Measurements from ENCODE around the gene KLHDC10. TPM values are rescaled to one million over a fixed set of nuclear protein-coding genes. Genes with fewer than 3 reads are reported as not detected.

Gene KLHDC10
- total and polyA plus RNA-seq, 2 experiments from 2014 or later: 5.5 to 14.7 TPM

DNA sequence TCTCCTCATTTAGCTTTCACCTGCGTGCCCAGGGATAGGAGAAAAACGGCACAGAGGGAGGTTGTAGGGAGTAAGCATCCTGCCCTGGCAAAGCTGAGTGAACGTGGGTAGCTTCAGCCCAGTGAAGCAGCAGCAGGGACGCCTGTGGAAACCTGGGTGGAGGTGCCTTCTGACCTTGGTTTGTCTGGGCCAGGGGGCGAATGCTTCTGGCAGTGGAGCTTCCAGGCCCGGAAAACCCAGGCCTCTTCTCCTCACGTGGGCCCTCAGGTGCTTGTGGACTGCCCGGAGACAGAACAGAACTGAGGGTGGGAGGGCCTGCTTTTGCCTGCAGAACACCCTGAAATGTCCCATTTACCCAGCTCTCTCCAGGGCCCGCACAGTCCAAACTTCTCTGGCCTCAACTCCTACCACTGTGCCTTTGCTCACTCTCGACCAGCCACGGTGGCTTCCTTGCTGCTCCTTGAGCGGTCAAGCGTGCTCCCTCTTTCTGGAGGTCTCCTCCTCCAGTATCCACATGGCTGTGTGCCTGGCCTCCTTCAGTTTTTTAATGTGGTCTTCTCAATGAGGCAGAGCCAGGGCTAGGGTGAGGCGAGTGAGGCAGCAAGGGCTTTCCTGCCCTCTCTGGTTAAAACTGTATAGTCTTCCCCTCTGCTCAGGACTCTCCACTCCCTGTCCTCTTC lies 72.5 kb downstream of the KLHDC10 start:
- H2AFZ ChIP-seq: no peak overlapping the region
- no peaks in the 10 kb centered on the region for H4K20me1 ChIP-seq (replicated peaks; ENCODE audit: insufficient read depth)
- H3K79me2 ChIP-seq (replicated peaks; ENCODE audit: insufficient read depth): no peaks in the 10 kb centered on the region
- ATAC-seq: no peak
- TF ChIP-seq ETS1 (IDR thresholded peaks at IDR 0.05): no peak
- TF ChIP-seq JUNB (IDR thresholded peaks at IDR 0.05; ENCODE audit: unreplicated experiment): no peak
- no peak for TF ChIP-seq EZH2phosphoT487 (IDR thresholded peaks at IDR 0.05; ENCODE audit: unreplicated experiment)
- TF ChIP-seq ZNF331 (CRISPR knock-in tag; IDR thresholded peaks at IDR 0.05; ENCODE audit: low read depth): no peak
- no peak for TF ChIP-seq ZNF114 (CRISPR knock-in tag; IDR thresholded peaks at IDR 0.05)
- TF ChIP-seq CREB1 (CRISPR knock-in tag; IDR thresholded peaks at IDR 0.05; ENCODE audit: low read depth): no peak
- Mint-ChIP-seq H3K4me1 (peaks cover 32% of the 10 kb centered on the region), H3K27me3 (ENCODE audit: insufficient read depth, low read depth, poor library complexity) (peaks cover 11% of the 10 kb centered on the region), H3K27ac (no peak overlapping the region), H3K36me3 (ENCODE audit: low read depth) (no peaks in the 10 kb centered on the region), H3K4me3 (no peak overlapping the region), H3K9me3 (no peaks in the 10 kb centered on the region)
- H3K4me3 ChIP-seq: no peak overlapping the region
- H3K27me3 ChIP-seq (ENCODE audit: insufficient read depth): peaks cover 22% of the 10 kb centered on the region
- H3K36me3 ChIP-seq (ENCODE audit: insufficient read depth): no peaks in the 10 kb centered on the region
- H3K9me2 ChIP-seq (ENCODE audit: insufficient read depth): no peaks in the 10 kb centered on the region
- no peak overlapping the region for H3K27ac ChIP-seq (ENCODE audit: low read depth)
- H3F3A ChIP-seq (replicated peaks; ENCODE audit: low read depth): 0 out of 2 replicates have a peak, but pooled peaks cover 3% of the 10 kb centered on the region
- no peak for DNase-seq (ENCODE audit: low spot score)
- H3K4me1 ChIP-seq (ENCODE audit: insufficient read depth): peaks cover 5% of the 10 kb centered on the region; the same call in 1 of the 2 replicates
- no peak overlapping the region for H3K4me2 ChIP-seq

GRCh38 chr7:130143334-130143732 lies 73.0 kb downstream of the KLHDC10 start:
- no peaks in the 10 kb centered on the region for H4K20me1 ChIP-seq (replicated peaks; ENCODE audit: insufficient read depth)
- H3K36me3 ChIP-seq (ENCODE audit: insufficient read depth): no peaks in the 10 kb centered on the region
- no peak overlapping the region for H3K4me3 Mint-ChIP-seq
- no peak overlapping the region for H3K4me2 ChIP-seq
- H3K4me1 Mint-ChIP-seq: peaks cover 32% of the 10 kb centered on the region
- DNase-seq (ENCODE audit: low spot score) (no peak), ATAC-seq (no peak)
- peaks cover 5% of the 10 kb centered on the region; the same call in 1 of the 2 replicates for H3K4me1 ChIP-seq (ENCODE audit: insufficient read depth)
- H3K36me3 Mint-ChIP-seq (ENCODE audit: low read depth): no peaks in the 10 kb centered on the region
- no peaks in the 10 kb centered on the region for H3K79me2 ChIP-seq (replicated peaks; ENCODE audit: insufficient read depth)
- no peaks in the 10 kb centered on the region for H3K9me2 ChIP-seq (ENCODE audit: insufficient read depth)
- no peak overlapping the region for H3K27ac ChIP-seq (ENCODE audit: low read depth)
- no peak overlapping the region for H3K4me3 ChIP-seq
- H3K27ac Mint-ChIP-seq: no peak overlapping the region
- H2AFZ ChIP-seq: no peak overlapping the region
- 0 out of 2 replicates have a peak, but pooled peaks cover 3% of the 10 kb centered on the region for H3F3A ChIP-seq (replicated peaks; ENCODE audit: low read depth)
- H3K27me3 Mint-ChIP-seq (ENCODE audit: insufficient read depth, low read depth, poor library complexity): peaks cover 14% of the 10 kb centered on the region
- peaks cover 22% of the 10 kb centered on the region for H3K27me3 ChIP-seq (ENCODE audit: insufficient read depth)
- H3K9me3 Mint-ChIP-seq: no peaks in the 10 kb centered on the region
- no peak for TF ChIP-seq JUNB (IDR thresholded peaks at IDR 0.05; ENCODE audit: unreplicated experiment)
- no peak for TF ChIP-seq ZNF114 (CRISPR knock-in tag; IDR thresholded peaks at IDR 0.05)
- TF ChIP-seq, protein P1, sequence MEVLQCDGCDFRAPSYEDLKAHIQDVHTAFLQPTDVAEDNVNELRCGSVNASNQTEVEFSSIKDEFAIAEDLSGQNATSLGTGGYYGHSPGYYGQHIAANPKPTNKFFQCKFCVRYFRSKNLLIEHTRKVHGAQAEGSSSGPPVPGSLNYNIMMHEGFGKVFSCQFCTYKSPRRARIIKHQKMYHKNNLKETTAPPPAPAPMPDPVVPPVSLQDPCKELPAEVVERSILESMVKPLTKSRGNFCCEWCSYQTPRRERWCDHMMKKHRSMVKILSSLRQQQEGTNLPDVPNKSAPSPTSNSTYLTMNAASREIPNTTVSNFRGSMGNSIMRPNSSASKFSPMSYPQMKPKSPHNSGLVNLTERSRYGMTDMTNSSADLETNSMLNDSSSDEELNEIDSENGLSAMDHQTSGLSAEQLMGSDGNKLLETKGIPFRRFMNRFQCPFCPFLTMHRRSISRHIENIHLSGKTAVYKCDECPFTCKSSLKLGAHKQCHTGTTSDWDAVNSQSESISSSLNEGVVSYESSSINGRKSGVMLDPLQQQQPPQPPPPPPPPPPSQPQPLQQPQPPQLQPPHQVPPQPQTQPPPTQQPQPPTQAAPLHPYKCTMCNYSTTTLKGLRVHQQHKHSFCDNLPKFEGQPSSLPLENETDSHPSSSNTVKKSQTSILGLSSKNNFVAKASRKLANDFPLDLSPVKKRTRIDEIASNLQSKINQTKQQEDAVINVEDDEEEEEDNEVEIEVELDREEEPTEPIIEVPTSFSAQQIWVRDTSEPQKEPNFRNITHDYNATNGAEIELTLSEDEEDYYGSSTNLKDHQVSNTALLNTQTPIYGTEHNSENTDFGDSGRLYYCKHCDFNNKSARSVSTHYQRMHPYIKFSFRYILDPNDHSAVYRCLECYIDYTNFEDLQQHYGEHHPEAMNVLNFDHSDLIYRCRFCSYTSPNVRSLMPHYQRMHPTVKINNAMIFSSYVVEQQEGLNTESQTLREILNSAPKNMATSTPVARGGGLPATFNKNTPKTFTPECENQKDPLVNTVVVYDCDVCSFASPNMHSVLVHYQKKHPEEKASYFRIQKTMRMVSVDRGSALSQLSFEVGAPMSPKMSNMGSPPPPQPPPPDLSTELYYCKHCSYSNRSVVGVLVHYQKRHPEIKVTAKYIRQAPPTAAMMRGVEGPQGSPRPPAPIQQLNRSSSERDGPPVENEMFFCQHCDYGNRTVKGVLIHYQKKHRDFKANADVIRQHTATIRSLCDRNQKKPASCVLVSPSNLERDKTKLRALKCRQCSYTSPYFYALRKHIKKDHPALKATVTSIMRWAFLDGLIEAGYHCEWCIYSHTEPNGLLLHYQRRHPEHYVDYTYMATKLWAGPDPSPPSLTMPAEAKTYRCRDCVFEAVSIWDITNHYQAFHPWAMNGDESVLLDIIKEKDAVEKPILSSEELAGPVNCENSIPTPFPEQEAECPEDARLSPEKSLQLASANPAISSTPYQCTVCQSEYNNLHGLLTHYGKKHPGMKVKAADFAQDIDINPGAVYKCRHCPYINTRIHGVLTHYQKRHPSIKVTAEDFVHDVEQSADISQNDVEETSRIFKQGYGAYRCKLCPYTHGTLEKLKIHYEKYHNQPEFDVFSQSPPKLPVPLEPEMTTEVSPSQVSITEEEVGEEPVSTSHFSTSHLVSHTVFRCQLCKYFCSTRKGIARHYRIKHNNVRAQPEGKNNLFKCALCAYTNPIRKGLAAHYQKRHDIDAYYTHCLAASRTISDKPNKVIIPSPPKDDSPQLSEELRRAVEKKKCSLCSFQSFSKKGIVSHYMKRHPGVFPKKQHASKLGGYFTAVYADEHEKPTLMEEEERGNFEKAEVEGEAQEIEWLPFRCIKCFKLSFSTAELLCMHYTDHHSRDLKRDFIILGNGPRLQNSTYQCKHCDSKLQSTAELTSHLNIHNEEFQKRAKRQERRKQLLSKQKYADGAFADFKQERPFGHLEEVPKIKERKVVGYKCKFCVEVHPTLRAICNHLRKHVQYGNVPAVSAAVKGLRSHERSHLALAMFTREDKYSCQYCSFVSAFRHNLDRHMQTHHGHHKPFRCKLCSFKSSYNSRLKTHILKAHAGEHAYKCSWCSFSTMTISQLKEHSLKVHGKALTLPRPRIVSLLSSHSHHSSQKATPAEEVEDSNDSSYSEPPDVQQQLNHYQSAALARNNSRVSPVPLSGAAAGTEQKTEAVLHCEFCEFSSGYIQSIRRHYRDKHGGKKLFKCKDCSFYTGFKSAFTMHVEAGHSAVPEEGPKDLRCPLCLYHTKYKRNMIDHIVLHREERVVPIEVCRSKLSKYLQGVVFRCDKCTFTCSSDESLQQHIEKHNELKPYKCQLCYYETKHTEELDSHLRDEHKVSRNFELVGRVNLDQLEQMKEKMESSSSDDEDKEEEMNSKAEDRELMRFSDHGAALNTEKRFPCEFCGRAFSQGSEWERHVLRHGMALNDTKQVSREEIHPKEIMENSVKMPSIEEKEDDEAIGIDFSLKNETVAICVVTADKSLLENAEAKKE (CRISPR knock-in tag; IDR thresholded peaks at IDR 0.05): no peak
- TF ChIP-seq POLR2AphosphoS5 (IDR thresholded peaks at IDR 0.05; ENCODE audit: low read depth): no peak
- TF ChIP-seq STAT1 (IDR thresholded peaks at IDR 0.05; ENCODE audit: unreplicated experiment): no peak
- TF ChIP-seq EZH2phosphoT487 (IDR thresholded peaks at IDR 0.05; ENCODE audit: unreplicated experiment): no peak
- TF ChIP-seq CREB1 (CRISPR knock-in tag; IDR thresholded peaks at IDR 0.05; ENCODE audit: low read depth): no peak
- no peak for TF ChIP-seq EZH2 (IDR thresholded peaks at IDR 0.05; ENCODE audit: low read depth, unreplicated experiment)
- TF ChIP-seq ETS1 (IDR thresholded peaks at IDR 0.05): no peak
- no peak for TF ChIP-seq NANOG (IDR thresholded peaks at IDR 0.05; ENCODE audit: borderline replicate concordance)
